Peyer's patch (tissue), 4 donors: ENCODE measurements around the gene OR51B4.

Experiments used
- POLR2A ChIP-seq, 2 donors: fragments of 450-650 bp; IDR thresholded peaks; one replicate each; pipeline ENCODE4 v1.5.1; 2017; ENCODE audit warnings: antibody characterized with exemption in 2 of 2, mild to moderate bottlenecking in 2 of 2, moderate library complexity in 2 of 2
- TF ChIP-seq, protein P1 (sequence below), 6 experiments: fragments of 450-650 bp in 4 of 6; fragments of 200-600 bp in 2 of 6; sonication (generic) in 1 of 6; IDR thresholded peaks; one replicate each; pipeline ENCODE4 v1.5.1; 2017 to 2019; ENCODE audit warnings: antibody characterized with exemption in 6 of 6, mild to moderate bottlenecking in 3 of 6, moderate library complexity in 1 of 6

DNA sequence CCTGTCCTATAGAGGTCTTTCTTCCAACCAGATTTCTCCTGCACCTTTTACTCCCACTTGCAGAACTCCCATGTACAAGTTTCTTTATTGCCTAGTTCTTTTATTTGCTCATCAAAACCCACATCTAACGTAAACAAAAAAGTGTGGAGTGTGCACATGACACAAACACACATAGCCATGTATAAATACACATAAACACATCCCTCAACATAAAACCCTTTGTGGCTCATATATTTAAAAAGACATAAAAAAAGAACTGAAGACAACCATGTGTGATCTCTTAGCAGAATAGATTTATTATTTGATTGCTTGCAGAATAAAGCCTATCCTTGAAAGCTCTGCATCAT is 48.9 kb downstream of the OR51B4 start:
- TF ChIP-seq, protein P1, sequence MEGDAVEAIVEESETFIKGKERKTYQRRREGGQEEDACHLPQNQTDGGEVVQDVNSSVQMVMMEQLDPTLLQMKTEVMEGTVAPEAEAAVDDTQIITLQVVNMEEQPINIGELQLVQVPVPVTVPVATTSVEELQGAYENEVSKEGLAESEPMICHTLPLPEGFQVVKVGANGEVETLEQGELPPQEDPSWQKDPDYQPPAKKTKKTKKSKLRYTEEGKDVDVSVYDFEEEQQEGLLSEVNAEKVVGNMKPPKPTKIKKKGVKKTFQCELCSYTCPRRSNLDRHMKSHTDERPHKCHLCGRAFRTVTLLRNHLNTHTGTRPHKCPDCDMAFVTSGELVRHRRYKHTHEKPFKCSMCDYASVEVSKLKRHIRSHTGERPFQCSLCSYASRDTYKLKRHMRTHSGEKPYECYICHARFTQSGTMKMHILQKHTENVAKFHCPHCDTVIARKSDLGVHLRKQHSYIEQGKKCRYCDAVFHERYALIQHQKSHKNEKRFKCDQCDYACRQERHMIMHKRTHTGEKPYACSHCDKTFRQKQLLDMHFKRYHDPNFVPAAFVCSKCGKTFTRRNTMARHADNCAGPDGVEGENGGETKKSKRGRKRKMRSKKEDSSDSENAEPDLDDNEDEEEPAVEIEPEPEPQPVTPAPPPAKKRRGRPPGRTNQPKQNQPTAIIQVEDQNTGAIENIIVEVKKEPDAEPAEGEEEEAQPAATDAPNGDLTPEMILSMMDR (IDR thresholded peaks at IDR 0.05) = no peak
- no peak for TF ChIP-seq POLR2A (IDR thresholded peaks at IDR 0.05)
